Gastroesophageal sphincter (tissue), 3 donors: Measurements from ENCODE around the gene SMC6.

Experiments
- EP300 ChIP-seq: sonication (generic); formaldehyde crosslinking; IDR thresholded peaks from one replicate; pipeline ENCODE4 v1.6.1; 2017; ENCODE audit warnings: antibody characterized with exemption, mild to moderate bottlenecking
- POLR2A ChIP-seq, 2 donors: fragments of 450-650 bp; IDR thresholded peaks; one replicate each; pipeline ENCODE4 v1.6.1; 2017; ENCODE audit warnings: antibody characterized with exemption in 2 of 2, mild to moderate bottlenecking in 2 of 2, moderate library complexity in 1 of 2
- POLR2AphosphoS5 ChIP-seq: sonication (generic); formaldehyde crosslinking; IDR thresholded peaks from one replicate; pipeline ENCODE4 v1.6.1; 2017; ENCODE audit warnings: antibody characterized with exemption
- TF ChIP-seq, protein P1 (sequence below), 4 experiments: fragments of 200-600 bp in 2 of 4; fragments of 450-650 bp in 2 of 4; sonication (generic) in 1 of 4; IDR thresholded peaks; one replicate each; pipeline ENCODE4 v1.5.1; 2017 to 2019; ENCODE audit warnings: antibody characterized with exemption in 4 of 4, mild to moderate bottlenecking in 2 of 4, moderate library complexity in 2 of 4

DNA sequence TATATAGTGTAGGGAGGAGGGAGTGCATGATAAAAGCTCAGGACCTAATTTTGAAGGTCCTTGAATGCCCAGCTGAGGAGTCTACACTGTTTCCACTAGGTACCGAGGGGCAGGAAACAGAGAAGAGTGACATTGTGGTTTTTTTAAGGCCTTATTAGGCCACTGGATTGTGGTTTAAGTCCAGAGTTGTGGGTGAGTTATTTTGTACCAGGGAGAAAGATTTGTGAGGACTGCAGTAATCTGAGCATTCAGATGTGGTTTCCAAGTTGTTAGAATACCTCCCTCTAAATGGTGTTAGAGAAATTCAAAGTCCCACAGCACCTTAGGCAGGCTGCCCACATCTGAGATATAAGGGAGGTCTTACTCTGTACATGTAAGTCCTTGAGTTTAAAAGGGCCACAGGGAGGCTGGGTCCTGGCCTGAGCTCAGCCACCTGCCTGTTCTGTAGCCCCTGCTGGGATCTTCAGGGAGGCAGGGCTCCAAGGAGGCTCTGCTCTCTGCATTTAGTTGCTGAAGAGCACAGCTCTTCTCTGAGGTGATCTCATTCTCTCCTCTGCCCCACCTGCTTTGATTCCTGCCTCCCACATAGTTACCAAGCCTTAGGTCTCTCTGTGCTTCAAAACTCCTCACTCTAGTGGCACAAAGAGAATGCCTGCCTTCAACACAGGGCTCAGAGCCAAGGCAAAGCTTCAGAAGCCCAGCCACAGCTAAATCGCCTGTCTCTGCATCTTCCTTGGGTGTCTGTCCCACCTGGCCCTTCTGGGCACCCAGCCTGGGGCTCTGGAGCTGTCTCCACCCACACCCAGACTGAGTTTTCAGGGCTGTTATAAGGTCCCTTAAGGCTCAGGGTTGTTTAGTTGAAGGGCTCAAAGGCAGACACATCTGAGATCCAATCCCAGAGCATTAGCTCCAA is 125.0 kb downstream of the SMC6 start:
- no peak for TF ChIP-seq POLR2A (IDR thresholded peaks at IDR 0.05)
- no peak for TF ChIP-seq POLR2AphosphoS5
- TF ChIP-seq, protein P1, sequence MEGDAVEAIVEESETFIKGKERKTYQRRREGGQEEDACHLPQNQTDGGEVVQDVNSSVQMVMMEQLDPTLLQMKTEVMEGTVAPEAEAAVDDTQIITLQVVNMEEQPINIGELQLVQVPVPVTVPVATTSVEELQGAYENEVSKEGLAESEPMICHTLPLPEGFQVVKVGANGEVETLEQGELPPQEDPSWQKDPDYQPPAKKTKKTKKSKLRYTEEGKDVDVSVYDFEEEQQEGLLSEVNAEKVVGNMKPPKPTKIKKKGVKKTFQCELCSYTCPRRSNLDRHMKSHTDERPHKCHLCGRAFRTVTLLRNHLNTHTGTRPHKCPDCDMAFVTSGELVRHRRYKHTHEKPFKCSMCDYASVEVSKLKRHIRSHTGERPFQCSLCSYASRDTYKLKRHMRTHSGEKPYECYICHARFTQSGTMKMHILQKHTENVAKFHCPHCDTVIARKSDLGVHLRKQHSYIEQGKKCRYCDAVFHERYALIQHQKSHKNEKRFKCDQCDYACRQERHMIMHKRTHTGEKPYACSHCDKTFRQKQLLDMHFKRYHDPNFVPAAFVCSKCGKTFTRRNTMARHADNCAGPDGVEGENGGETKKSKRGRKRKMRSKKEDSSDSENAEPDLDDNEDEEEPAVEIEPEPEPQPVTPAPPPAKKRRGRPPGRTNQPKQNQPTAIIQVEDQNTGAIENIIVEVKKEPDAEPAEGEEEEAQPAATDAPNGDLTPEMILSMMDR (IDR thresholded peaks at IDR 0.05), result no peak
- TF ChIP-seq EP300, result no peak
